ENCODE results near the gene MCM5. TPM values are rescaled to one million over a fixed set of nuclear protein-coding genes. Genes with fewer than 3 reads are reported as not detected.
A peak's percentile ranks its signal among the peaks of the same experiment; 100 is the strongest.
"Not testable (repeated sequence)": the region's sequence is repeated elsewhere in the genome, so short reads cannot be mapped to it uniquely, and the experiment has no call there.

The MCM5 gene
- polyA plus RNA-seq (2012; ENCODE audit: insufficient read depth, insufficient read length) = 213 TPM

DNA sequence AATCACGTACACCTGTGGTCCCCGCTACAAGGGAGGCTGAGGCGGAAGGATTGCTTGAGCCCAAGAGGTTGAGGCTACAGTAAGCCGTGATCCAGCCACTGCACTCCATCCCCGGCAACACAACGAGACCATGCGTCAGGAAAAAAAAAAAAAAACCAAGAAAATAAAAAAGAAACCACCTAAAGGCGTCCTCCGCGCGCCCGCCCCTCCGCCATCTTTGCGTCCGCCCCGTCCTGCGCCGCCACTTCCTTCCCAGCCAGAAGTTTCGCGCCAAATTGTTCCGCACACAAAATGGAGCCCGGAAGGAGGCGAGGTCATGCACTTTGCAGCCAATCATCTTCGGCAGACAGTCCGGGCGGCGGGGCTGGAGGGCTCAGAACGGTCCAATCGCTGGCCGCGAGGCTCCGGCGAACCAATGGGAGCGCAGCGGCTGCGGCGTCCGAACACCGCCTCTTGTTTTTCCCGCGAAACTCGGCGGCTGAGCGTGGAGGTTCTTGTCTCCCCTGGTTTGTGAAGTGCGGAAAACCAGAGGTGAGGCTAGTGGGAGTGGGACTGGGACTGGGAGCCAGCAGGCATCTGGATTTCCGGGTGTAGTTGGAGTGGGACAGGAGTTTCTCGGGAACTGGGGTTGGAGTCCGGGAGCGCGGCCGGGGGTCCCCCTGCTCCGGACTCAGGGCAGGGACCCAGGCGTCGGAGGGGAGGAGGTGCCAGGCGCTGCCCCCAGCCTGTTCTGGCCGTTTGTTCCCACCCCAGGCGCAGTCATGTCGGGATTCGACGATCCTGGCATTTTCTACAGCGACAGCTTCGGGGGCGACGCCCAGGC lies at the start of gene MCM5:
Gene MCM5 (plus strand): TSS at position 463 of the 823 bp plus-strand sequence. CDS start 299 bp downstream, at position 762.
- peak; percentile 98 for DNase-seq (ENCODE audit: low read depth, low spot score)
- peak within 1 kb of the TSS; percentile 90 for H3K4me3 ChIP-seq (ENCODE audit: low read length)

DNA sequence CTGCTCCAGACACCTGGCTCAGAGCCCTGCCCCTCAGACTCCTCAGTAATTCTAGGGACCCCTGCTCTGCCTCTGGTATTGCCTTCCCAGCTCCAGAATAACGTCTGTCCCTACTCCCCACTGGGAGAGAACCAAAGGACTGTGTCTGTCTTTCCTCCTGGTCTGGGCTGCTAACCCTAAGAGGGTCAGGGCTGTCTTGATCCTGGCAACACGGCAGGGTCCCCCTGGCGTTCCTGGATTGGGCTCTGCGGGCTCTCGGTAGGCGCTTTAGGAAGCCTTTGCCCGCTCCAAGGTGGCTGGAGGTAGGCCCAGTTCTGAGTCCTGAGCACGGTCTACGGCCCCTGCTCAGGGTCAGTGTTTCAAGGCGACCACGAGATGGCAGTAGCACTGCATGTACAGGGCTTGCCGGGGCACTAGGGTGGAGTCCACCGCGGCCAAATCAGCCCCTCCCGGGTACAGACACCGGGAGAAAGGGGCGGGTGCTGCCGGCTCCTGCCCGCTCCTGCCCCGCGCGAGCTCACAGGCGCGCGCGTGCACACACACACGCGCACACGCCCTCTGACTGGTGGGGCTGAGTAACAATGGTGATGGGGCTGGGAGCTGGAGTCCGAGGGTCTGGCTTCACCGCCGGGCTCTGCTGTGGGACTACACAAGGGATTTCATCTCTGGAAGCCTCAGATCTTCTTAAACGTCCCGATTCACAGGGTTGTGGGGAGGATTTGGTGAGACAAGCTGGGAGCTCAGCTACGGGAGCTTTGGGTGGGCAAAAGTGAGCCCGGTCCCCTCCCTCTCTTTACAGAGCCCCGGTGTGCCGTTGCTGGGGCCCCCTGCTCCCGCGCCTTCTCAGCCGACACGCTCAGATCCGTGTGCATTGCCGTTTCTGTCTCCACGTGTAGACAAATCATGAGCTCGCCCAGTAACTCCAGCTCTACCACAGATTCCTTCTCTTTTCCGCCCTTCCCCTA lies 49.1 kb upstream of the MCM5 start:
- H3K4me3 ChIP-seq (ENCODE audit: low read length) = peak overlapping the region; percentile 43

DNA sequence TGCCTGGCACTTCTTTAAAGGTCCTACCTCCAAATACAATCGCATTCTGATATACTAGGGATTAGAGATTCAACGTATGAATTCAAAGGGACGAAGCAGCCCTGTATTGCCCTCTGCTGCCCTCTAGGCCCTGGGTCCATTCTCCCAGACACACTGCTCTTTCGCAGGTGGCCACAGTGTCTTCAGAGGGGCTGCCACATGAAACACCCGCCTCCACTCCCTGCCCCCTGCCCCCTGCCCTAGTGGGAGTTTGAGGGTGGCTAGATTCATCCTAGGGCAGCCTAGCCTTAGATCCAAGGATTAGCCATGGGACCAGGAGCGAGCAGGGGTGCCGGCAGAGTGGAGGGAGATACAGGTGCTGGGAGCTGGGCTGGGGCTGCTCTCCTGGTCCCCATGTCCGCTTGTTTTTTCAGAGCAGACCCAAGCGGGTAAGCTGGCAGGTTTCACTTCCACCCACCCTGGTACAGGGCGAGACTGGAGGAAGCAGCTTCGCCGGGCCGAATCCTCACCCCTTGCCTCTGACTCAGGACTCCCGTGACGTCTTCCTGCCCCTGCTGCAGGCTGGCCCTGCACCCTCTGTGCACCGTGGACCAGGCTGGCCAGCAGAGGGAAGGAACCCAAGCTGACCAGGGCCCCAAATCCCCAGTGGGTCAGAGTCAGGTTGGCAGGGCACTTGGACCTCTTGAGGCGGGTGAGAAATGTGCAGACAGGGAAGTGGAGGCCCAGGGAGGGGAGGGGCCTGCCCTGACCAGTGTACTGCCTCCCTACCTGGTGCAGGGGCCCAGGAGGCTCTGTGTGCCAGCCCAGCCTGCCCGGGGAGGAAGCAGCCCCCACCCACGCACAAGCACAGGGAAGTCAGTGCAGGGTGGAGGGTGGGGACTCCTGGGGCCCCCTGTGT lies 47.5 kb upstream of the MCM5 start:
- no peak for DNase-seq (ENCODE audit: low read depth, low spot score)

More for the DNA sequence above, 49.1 kb upstream of the MCM5 start:
- peak; percentile 76 for DNase-seq (ENCODE audit: low read depth, low spot score)

DNA sequence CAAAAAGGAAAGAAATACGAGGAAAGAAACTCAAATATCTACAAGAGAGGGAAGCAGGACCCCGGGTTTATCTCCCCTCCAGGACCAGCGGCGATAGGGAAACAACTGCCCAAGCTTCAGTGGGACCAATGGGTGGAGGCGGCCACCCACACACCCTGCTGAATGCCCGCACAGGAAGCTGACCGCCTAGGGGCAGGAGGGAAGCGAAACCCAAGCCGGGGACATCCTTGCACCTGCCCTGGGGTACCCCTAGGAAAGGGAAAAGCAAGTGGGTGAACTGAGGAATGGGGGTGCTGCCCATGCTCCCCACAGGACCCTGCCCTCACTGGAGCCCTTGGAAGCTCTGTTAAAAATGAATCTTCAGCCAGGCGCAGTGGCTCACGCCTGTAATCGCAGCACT lies 46.6 kb upstream of the MCM5 start:
- H3K4me3 ChIP-seq (ENCODE audit: low read length) = no peak overlapping the region
- DNase-seq (ENCODE audit: low read depth, low spot score) = no peak

More for the DNA sequence above, 47.5 kb upstream of the MCM5 start:
- no peak overlapping the region for H3K4me3 ChIP-seq (ENCODE audit: low read length)

DNA sequence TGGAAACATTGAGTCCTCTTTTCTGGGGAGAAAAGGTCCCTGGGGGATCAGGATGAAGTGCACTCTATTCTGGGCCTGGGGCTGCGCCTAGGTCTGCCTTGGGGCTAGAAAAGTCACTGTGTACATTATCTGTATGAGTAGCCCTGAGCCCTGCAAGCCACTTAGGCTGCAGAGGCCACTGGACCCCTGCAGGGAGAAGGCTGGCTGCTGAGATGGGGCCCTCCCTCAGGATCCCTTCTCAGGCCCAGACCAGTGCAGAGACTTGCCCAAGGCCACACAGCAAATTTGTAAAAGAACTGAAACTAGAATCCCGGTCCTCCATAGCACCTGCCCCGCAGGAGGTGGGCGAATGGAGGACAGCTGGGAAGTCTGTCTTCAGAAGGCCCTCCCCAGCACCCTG lies 45.9 kb upstream of the MCM5 start:
- H3K4me3 ChIP-seq (ENCODE audit: low read length) = no peak overlapping the region
- no peak for DNase-seq (ENCODE audit: low read depth, low spot score)

DNA sequence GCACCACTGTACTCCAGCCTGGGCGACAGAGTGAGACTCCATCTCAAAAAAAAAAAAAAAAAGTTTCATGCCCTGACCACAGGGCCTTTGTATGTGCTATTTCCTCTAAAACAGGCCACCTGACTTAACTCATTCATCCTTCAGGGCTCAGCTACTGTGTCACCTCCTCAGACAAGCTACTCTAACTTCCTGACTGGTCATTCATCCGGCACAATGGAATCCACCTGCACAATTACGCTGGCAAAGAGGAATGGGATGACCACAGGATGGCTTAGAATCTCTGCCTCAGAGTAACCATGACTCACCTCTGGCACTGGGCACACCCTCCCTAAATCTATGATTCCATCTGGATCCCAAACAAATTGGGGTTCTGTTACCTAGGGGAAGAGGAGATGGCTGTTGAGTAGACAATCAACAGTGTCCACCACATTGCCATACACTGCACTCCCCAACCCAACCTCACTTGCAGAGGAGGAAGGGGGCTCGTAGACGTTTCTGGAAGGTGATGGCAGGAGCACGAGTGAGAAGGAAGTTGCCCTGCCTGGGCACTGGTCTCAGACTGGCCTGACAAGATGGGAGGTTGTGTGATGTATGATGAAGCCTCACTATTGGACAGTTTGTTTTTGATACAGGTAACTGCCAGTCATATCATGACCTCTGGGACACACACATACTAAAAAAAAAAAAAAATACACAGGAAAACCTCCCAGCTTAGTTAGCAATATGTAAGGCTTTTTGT lies 41.9 kb upstream of the MCM5 start:
- H3K4me3 ChIP-seq (ENCODE audit: low read length) = no peak overlapping the region
- DNase-seq (ENCODE audit: low read depth, low spot score) = no peak

DNA sequence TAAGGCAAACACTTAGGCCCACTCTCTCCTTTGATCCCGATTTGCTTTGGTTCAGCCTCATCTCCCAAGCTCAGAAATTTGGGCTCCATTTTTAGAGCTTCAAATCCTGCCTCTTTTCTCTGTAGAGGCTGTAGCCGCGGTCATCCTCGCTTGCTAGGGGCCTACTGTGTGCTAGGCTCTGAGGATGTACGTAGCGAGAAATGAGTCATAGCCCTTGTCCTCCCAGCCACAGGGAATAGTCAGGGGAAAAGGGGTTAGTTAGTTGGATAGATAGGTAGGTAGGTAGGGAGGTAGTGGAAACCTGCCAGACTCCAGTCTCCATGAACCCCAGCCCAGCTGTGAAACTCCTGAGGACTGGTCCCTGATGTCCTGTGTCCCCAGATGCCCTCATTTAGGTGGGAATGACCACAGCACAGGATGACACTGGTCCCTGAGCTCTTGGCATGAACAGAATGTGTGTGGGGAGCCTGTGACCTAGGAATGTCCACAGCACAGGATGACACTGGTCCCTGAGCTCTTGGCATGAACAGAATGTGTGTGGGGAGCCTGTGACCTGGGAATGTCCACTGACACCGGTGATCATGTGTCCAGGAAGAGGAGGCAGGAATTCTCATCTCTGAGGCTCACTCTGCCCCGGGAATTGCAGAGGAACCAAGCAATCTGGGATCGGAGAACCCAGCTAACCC lies 40.4 kb upstream of the MCM5 start:
- H3K4me3 ChIP-seq (ENCODE audit: low read length) = no peak overlapping the region
- DNase-seq (ENCODE audit: low read depth, low spot score) = no peak

DNA sequence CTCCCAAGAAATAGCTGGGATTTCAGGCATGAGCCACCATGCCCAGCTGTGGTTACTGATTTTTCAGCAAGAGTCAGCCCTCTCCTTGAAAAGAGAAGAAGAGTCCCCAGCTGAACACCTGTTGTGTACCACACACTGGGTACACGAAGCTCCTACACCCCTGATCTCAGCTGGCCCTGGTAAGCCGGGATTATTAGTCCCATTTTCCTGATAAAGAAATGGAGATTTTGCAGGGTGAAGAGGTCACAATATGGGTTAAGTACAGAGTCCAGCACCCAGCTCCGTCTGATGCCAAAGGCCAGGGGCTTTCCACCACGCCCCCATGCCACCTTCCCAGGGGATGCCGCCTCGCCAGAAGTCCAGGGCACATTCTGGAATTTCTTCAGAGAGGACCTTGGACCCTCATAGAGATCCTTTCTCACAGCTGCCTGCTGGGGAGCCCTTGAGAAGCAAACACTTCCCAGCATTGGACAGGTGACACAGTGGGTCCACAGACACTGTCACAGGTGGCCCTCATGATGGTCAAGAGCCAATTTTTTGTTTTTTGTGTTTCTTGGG lies 38.9 kb upstream of the MCM5 start:
- no peak overlapping the region for H3K4me3 ChIP-seq (ENCODE audit: low read length)
- no peak for DNase-seq (ENCODE audit: low read depth, low spot score)

DNA sequence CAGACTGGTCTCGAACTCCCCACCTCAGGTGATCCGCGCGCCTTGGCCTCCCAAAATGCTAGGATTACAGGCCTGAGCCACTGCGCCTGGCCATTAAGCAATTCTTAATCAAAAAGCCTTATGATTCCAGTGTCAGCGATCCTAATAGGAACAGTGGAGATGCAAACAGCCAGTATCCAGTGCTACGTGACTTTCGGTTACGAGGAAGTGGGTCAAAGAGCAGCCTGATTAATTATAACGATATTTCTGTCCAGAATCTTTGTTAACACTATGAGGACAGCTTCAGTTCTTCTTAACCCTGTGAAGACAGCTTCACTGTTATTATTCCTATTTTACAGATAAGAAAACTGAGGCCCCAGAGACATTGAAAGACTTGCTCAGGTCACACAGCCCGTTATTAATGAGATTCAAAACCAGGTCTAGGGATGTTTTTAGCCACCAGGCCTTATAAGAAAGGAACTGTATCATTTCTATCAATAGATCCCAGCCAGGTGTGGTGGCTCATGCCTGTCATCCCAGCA lies 36.3 kb upstream of the MCM5 start:
- H3K4me3 ChIP-seq (ENCODE audit: low read length) = no peak overlapping the region
- no peak for DNase-seq (ENCODE audit: low read depth, low spot score)

DNA sequence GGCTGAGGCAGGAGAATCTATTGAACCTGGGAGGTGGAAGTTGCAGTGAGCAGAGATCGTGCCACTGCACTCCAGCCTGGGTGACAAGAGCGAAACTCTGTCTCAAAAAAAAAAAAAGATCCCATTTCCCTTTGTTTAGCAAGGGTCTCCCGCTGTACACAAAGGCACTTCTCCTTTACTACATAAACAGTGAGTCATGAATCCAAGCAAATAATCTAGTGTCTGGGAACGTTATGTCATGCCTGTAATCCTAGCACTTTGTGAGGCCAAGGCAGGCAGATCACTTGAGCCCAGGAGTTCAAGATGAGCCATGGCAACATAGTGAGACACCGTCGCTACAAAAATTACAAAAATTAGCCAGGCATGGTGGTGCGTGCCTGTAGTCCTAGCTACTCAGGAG lies 35.7 kb upstream of the MCM5 start:
- not testable (repeated sequence) for H3K4me3 ChIP-seq (ENCODE audit: low read length); DNase-seq (ENCODE audit: low read depth, low spot score)

DNA sequence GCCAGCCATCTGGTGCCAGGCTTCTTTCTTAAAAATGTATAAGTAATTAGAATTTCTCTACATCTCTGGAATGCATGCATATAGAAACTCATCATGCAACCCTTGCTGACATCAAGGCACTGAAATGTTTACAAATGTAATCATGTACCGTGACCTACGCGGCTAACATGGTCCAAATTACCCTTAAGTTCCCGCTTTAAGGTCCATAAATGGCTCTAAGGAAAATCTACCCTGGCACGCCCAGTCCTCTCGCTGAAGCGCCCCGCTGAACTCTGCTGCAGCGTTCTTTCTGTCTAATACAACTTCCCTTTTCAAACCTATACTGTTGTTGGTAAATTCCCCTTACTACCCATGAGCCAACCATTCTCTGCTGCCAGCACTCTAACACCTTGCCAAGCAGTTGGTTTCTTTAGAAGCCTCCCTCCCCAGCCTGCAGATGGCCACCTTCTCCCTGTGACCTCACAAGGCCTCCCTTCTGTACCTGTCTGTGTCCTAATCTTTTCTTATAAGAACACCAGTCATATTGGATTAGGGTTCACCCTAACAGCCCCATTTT lies 32.5 kb upstream of the MCM5 start:
- no peak for DNase-seq (ENCODE audit: low read depth, low spot score)
- H3K4me3 ChIP-seq (ENCODE audit: low read length) = no peak overlapping the region

DNA sequence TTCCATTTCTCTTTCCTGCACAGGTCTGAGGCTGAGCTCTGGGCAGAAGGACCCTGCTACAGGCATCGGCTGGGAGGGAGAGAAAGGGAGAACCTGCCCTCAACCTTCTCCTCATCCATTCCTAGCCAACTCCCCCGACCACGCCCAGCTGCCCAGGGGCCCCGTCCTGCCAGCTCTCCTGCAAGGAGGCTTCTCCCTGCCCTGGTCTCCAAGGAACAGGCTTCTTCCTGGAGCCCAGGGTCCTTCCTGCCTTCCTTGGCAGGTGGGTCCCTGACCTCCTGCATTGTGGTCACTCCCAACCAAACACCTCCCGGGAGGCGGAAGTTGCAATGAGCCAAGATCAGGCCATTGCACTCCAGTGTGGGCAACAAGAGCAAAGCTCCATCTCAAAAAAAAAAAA lies 31.6 kb upstream of the MCM5 start:
- no peak overlapping the region for H3K4me3 ChIP-seq (ENCODE audit: low read length)
- no peak for DNase-seq (ENCODE audit: low read depth, low spot score)

DNA sequence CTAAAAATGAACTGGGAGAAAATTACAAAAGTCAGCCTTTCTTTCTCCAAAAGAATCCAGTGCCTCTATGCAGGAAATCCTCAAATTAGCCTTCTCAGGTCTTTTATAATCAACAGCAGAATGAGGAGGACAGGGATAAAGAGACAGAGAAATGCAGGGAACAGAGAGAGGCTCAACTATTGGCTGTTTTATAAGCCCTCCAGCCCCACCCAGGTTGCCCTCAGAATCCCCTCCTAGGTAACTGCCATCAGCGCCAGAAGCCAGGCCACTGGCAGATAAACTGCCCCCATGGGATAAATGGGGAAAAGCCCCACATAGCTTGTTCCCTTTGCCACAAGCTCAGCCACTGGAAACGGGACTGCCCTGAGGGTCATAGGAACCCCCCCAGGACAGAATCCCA lies 29.9 kb upstream of the MCM5 start:
- no peak overlapping the region for H3K4me3 ChIP-seq (ENCODE audit: low read length)
- no peak for DNase-seq (ENCODE audit: low read depth, low spot score)

DNA sequence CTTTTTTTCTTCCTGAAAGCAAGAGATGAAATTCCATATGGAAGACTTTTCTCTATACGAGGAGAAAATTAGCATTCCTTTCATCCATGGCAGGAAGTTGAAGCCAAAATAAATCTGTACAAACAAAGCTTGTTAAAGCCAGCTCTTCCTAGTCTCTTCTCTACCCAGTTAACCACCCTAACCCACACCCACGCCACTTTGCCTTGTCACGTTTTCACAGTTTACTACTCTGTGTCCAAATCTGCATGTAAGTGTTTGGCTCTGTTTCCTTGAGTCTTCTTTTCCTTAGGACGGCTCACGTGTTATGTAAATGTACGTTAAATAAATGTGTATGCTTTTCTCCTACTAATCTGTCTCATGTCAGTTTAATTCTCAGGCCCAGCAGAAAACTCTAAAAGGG lies 26.2 kb upstream of the MCM5 start:
- no peak overlapping the region for H3K4me3 ChIP-seq (ENCODE audit: low read length)
- DNase-seq (ENCODE audit: low read depth, low spot score) = no peak

DNA sequence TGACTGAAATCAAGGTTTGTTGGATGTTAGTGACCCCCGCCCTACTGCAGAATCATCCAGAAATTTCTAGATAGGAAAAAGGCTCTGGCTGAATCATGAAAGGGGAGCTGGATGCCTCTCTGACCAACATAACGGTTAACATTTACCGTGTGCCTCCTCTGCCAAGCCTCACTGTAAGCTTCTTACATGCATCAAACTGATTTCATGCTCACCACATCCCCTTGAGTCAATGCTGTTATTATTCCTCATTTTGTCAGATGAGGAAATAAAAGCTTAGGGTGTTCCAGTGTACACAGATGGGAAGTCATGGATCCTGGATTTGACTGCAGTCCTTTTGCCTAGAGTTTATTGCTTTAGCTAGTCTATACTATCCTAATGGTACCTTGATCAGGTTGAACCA lies 24.9 kb upstream of the MCM5 start:
- H3K4me3 ChIP-seq (ENCODE audit: low read length) = no peak overlapping the region
- no peak for DNase-seq (ENCODE audit: low read depth, low spot score)

DNA sequence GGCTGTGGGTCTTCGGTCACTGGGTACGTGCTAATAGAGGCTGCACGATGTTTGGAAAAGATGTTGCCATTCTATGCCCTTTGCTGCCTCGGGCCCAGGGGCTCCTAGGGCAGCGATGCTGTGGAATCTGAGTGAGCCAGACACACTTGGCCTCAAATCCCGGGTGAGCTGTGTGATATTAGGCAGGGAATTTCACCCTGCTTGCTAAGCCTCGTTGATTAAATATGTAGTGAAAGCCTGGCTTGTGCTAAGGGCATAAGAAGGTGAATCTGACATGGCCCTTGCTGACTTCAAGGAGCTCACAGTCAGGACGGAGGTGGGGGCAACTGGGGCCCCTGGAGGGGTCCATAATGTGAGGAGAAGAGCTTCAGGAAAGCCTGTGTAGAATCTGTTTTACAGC lies 24.4 kb upstream of the MCM5 start:
- H3K4me3 ChIP-seq (ENCODE audit: low read length) = no peak overlapping the region
- DNase-seq (ENCODE audit: low read depth, low spot score) = no peak

All from Jurkat, Clone E6-1 (cell line).